ENCODE measurements around the gene KLF11.

DNA sequence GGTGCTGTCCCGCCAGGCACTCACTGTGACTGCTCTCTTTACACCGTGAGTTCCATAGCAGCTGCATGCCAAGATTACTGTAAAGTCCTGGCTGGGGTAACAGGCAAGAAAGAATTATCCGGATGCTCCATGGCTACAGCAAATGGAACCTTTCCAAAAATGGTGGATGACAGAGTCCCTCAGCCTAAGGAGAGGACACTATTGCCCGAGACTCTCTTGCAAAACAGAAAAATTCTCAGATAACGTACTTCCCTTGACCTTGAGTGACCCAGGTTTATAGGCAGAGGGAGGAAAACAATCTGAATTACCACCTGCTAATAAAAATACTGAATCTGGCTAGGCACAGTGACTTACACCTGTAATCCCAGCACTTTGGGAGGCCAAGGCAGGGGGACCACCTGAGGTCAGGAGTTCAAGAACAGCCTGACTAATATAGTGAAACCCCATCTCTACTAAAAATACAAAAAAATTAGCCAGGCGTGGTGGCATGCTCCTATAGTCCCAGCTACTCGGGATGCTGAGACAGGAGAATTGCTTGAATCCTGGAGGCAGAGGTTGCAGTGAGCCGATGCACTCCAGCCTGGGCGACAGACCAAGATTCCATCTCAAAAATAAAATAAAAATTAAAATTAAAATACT is 32.3 kb downstream of the KLF11 start:
- TF ChIP-seq, protein P1, sequence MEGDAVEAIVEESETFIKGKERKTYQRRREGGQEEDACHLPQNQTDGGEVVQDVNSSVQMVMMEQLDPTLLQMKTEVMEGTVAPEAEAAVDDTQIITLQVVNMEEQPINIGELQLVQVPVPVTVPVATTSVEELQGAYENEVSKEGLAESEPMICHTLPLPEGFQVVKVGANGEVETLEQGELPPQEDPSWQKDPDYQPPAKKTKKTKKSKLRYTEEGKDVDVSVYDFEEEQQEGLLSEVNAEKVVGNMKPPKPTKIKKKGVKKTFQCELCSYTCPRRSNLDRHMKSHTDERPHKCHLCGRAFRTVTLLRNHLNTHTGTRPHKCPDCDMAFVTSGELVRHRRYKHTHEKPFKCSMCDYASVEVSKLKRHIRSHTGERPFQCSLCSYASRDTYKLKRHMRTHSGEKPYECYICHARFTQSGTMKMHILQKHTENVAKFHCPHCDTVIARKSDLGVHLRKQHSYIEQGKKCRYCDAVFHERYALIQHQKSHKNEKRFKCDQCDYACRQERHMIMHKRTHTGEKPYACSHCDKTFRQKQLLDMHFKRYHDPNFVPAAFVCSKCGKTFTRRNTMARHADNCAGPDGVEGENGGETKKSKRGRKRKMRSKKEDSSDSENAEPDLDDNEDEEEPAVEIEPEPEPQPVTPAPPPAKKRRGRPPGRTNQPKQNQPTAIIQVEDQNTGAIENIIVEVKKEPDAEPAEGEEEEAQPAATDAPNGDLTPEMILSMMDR (IDR thresholded peaks at IDR 0.05), result no peak
- no peak for TF ChIP-seq ZFX (IDR thresholded peaks at IDR 0.05; ENCODE audit: borderline replicate concordance)
